ENCODE measurements around the gene CPPED1. TPM values are rescaled to one million over a fixed set of nuclear protein-coding genes. Genes with fewer than 3 reads are reported as not detected.
A peak's percentile ranks its signal among the peaks of the same experiment; 100 is the strongest.
"Not testable (repeated sequence)": the region's sequence is repeated elsewhere in the genome, so short reads cannot be mapped to it uniquely, and the experiment has no call there.

CPPED1 gene
- total RNA-seq, 2 experiments from 2014 or later: 12.7 to 13.5 TPM

- H3K27ac Mint-ChIP-seq: no peak overlapping the region
- CTCF ChIA-PET: interaction anchor here (0.9 to 1.4 kb wide), 4 partner anchors 245 to 723 kb away, joined by 3 to 8 read pairs (median 4); no protein-coding TSS in a partner anchor
- POLR2A ChIA-PET: no interaction called here
- H3K4me3 Mint-ChIP-seq: no peak overlapping the region
- H3K9me3 Mint-ChIP-seq (ENCODE audit: insufficient read depth): no peaks in the 10 kb centered on the region
- DNase-seq: no peak
- H3K27me3 Mint-ChIP-seq (ENCODE audit: low read depth): no peaks in the 10 kb centered on the region
- H3K4me1 Mint-ChIP-seq (ENCODE audit: low read depth): peaks cover 22% of the 10 kb centered on the region
- ATAC-seq: no peak
- no peaks in the 10 kb centered on the region for H3K36me3 Mint-ChIP-seq (ENCODE audit: low read depth)
Observed at GRCh38 chr16:12818326-12818725, 14.6 kb upstream of the CPPED1 start.

GRCh38 chr16:12816791-12817214 lies 13.1 kb upstream of the CPPED1 start:
- not testable (repeated sequence) for H3K27me3 Mint-ChIP-seq (ENCODE audit: low read depth); H3K9me3 Mint-ChIP-seq (ENCODE audit: insufficient read depth); H3K4me3 Mint-ChIP-seq; H3K36me3 Mint-ChIP-seq (ENCODE audit: low read depth); DNase-seq; H3K27ac Mint-ChIP-seq; ATAC-seq
- CTCF ChIA-PET: interaction anchor here (1.3 to 1.8 kb wide), 3 partner anchors 243 to 722 kb away, joined by 4 to 7 read pairs (median 5); no protein-coding TSS in a partner anchor
- H3K4me1 Mint-ChIP-seq (ENCODE audit: low read depth): peaks cover 22% of the 10 kb centered on the region
- POLR2A ChIA-PET: interaction anchor here (1.3 kb wide), 1 partner anchor 13 kb away, joined by 7 read pairs; the partner anchor contains the start of gene CPPED1

GRCh38 chr16:12815361-12815760 lies 11.7 kb upstream of the CPPED1 start:
- peak overlapping the region; percentile 61 for H3K27ac Mint-ChIP-seq
- H3K36me3 Mint-ChIP-seq (ENCODE audit: low read depth): peaks cover 4% of the 10 kb centered on the region
- H3K4me1 Mint-ChIP-seq (ENCODE audit: low read depth): peaks cover 30% of the 10 kb centered on the region
- no peak for DNase-seq
- CTCF ChIA-PET: interaction anchor here (0.9 to 1.6 kb wide), 2 partner anchors 65 to 242 kb away, joined by 3 to 5 read pairs; no protein-coding TSS in a partner anchor
- POLR2A ChIA-PET: no interaction called here
- no peaks in the 10 kb centered on the region for H3K27me3 Mint-ChIP-seq (ENCODE audit: low read depth)
- ATAC-seq: no peak
- H3K4me3 Mint-ChIP-seq: no peak overlapping the region
- H3K9me3 Mint-ChIP-seq (ENCODE audit: insufficient read depth): peaks cover 6% of the 10 kb centered on the region

GRCh38 chr16:12813734-12814133 lies 10.0 kb upstream of the CPPED1 start:
- peaks cover 30% of the 10 kb centered on the region for H3K4me1 Mint-ChIP-seq (ENCODE audit: low read depth)
- H3K9me3 Mint-ChIP-seq (ENCODE audit: insufficient read depth); H3K36me3 Mint-ChIP-seq (ENCODE audit: low read depth); H3K27ac Mint-ChIP-seq; H3K27me3 Mint-ChIP-seq (ENCODE audit: low read depth); CTCF ChIA-PET; DNase-seq; H3K4me3 Mint-ChIP-seq; POLR2A ChIA-PET; ATAC-seq: not testable (repeated sequence)

GRCh38 chr16:12813321-12813720 lies 9.6 kb upstream of the CPPED1 start:
- peaks cover 27% of the 10 kb centered on the region for H3K4me1 Mint-ChIP-seq (ENCODE audit: low read depth)
- CTCF ChIA-PET; H3K27me3 Mint-ChIP-seq (ENCODE audit: low read depth); DNase-seq; H3K9me3 Mint-ChIP-seq (ENCODE audit: insufficient read depth); POLR2A ChIA-PET; H3K27ac Mint-ChIP-seq; H3K36me3 Mint-ChIP-seq (ENCODE audit: low read depth); ATAC-seq; H3K4me3 Mint-ChIP-seq: not testable (repeated sequence)

- ChIA-PET CTCF (no interaction called here), POLR2A (no interaction called here)
- peaks cover 4% of the 10 kb centered on the region for H3K36me3 Mint-ChIP-seq (ENCODE audit: low read depth)
Observed at GRCh38 chr16:12811441-12812383, 8.0 kb upstream of the CPPED1 start.

GRCh38 chr16:12805066-12805465 lies 1.4 kb upstream of the CPPED1 start:
- H3K27me3 Mint-ChIP-seq (ENCODE audit: low read depth): no peaks in the 10 kb centered on the region
- peaks cover 32% of the 10 kb centered on the region for H3K4me1 Mint-ChIP-seq (ENCODE audit: low read depth)
- ATAC-seq: no peak
- ChIA-PET POLR2A (no interaction called here), CTCF (no interaction called here)
- H3K36me3 Mint-ChIP-seq (ENCODE audit: low read depth): peaks cover 6% of the 10 kb centered on the region
- H3K9me3 Mint-ChIP-seq (ENCODE audit: insufficient read depth): peaks cover under 1% of the 10 kb centered on the region
- no peak overlapping the region for H3K27ac Mint-ChIP-seq
- DNase-seq: no peak
- H3K4me3 Mint-ChIP-seq: no peak overlapping the region

More at GRCh38 chr16:12811441-12812383, 8.0 kb upstream of the CPPED1 start:
- DNase-seq (no peak), ATAC-seq (no peak)
- H3K27me3 Mint-ChIP-seq (ENCODE audit: low read depth): no peaks in the 10 kb centered on the region
- H3K27ac Mint-ChIP-seq: no peak overlapping the region
- H3K9me3 Mint-ChIP-seq (ENCODE audit: insufficient read depth): peaks cover 10% of the 10 kb centered on the region
- H3K4me3 Mint-ChIP-seq: no peak overlapping the region
- peaks cover 21% of the 10 kb centered on the region for H3K4me1 Mint-ChIP-seq (ENCODE audit: low read depth)

- ChIA-PET POLR2A (interaction anchor here (1.8 kb wide), 1 partner anchor 12 kb away, joined by 7 read pairs; no protein-coding TSS in a partner anchor), CTCF (no interaction called here)
- ATAC-seq (no peak), DNase-seq (no peak)
- Mint-ChIP-seq H3K4me1 (ENCODE audit: low read depth) (peaks cover 34% of the 10 kb centered on the region), H3K4me3 (peak overlapping the region; percentile 93), H3K36me3 (ENCODE audit: low read depth) (peaks cover 6% of the 10 kb centered on the region), H3K27ac (no peak overlapping the region), H3K9me3 (ENCODE audit: insufficient read depth) (no peaks in the 10 kb centered on the region), H3K27me3 (ENCODE audit: low read depth) (no peaks in the 10 kb centered on the region)
Observed at GRCh38 chr16:12804395-12804794, 708 bp upstream of the CPPED1 start.

- Mint-ChIP-seq H3K27ac (peak overlapping the region; percentile 92), H3K36me3 (ENCODE audit: low read depth) (peaks cover 6% of the 10 kb centered on the region), H3K4me1 (ENCODE audit: low read depth) (peaks cover 37% of the 10 kb centered on the region), H3K9me3 (ENCODE audit: insufficient read depth) (no peaks in the 10 kb centered on the region), H3K4me3 (peak overlapping the region; percentile 93), H3K27me3 (ENCODE audit: low read depth) (no peaks in the 10 kb centered on the region)
- no peak for DNase-seq
- ChIA-PET POLR2A (interaction anchor here (0.7 to 1.8 kb wide), 4 partner anchors 14 to 53 kb away, joined by 4 to 7 read pairs (median 5); no protein-coding TSS in a partner anchor), CTCF (interaction anchor here (0.8 kb wide), 1 partner anchor 156 kb away, joined by 3 read pairs; no protein-coding TSS in a partner anchor)
- no peak for ATAC-seq
Observed at GRCh38 chr16:12802661-12803060, 1.0 kb downstream of the CPPED1 start.

- Mint-ChIP-seq H3K36me3 (ENCODE audit: low read depth) (peaks cover 6% of the 10 kb centered on the region), H3K27me3 (ENCODE audit: low read depth) (no peaks in the 10 kb centered on the region), H3K4me1 (ENCODE audit: low read depth) (peaks cover 37% of the 10 kb centered on the region), H3K9me3 (ENCODE audit: insufficient read depth) (no peaks in the 10 kb centered on the region), H3K27ac (peak overlapping the region; percentile 45), H3K4me3 (peak overlapping the region; percentile 93)
- no peak for ATAC-seq
- ChIA-PET CTCF (no interaction called here), POLR2A (interaction anchor here (0.7 to 1.4 kb wide), 3 partner anchors 50 to 52 kb away, joined by 3 to 6 read pairs (median 4); no protein-coding TSS in a partner anchor)
- no peak for DNase-seq
Observed at GRCh38 chr16:12802048-12802447, 1.6 kb downstream of the CPPED1 start.

- CTCF ChIA-PET: no interaction called here
- DNase-seq (peak; percentile 26), ATAC-seq (no peak)
- peak overlapping the region; percentile 93 for H3K4me3 Mint-ChIP-seq
- POLR2A ChIA-PET: interaction anchor here (0.7 to 1.4 kb wide), 2 partner anchors 50 to 52 kb away, joined by 3 to 4 read pairs; no protein-coding TSS in a partner anchor
- peaks cover 6% of the 10 kb centered on the region for H3K36me3 Mint-ChIP-seq (ENCODE audit: low read depth)
- H3K9me3 Mint-ChIP-seq (ENCODE audit: insufficient read depth): no peaks in the 10 kb centered on the region
- peaks cover 37% of the 10 kb centered on the region for H3K4me1 Mint-ChIP-seq (ENCODE audit: low read depth)
- no peaks in the 10 kb centered on the region for H3K27me3 Mint-ChIP-seq (ENCODE audit: low read depth)
- peak overlapping the region; percentile 45 for H3K27ac Mint-ChIP-seq
Observed at GRCh38 chr16:12801511-12802042, 2.1 kb downstream of the CPPED1 start.

- no peak overlapping the region for H3K4me3 Mint-ChIP-seq
- H3K9me3 Mint-ChIP-seq (ENCODE audit: insufficient read depth): no peaks in the 10 kb centered on the region
- no peak overlapping the region for H3K27ac Mint-ChIP-seq
- DNase-seq (no peak), ATAC-seq (no peak)
- POLR2A ChIA-PET: interaction anchor here (0.6 to 1.4 kb wide), 2 partner anchors 51 to 188 kb away, joined by 4 read pairs; no protein-coding TSS in a partner anchor
- CTCF ChIA-PET: no interaction called here
- H3K4me1 Mint-ChIP-seq (ENCODE audit: low read depth): peaks cover 37% of the 10 kb centered on the region
- H3K36me3 Mint-ChIP-seq (ENCODE audit: low read depth): peaks cover 9% of the 10 kb centered on the region
- no peaks in the 10 kb centered on the region for H3K27me3 Mint-ChIP-seq (ENCODE audit: low read depth)
Observed at GRCh38 chr16:12800817-12801216, 2.9 kb downstream of the CPPED1 start.
